HepG2 (cell line): ENCODE results near the gene RSBN1. TPM values are rescaled to one million over a fixed set of nuclear protein-coding genes. Genes with fewer than 3 reads are reported as not detected.

Experiments
- ATAC-seq: fragments of 200-7000 bp; cut with Tn5 transposase; 3 replicates; pipeline ENCODE4 v1.9.1; 2020; ENCODE audit warnings: mild to moderate bottlenecking, moderate library complexity
- BruUV-seq: library from RNA; stranded (reverse); fragments of 400-500 nt; replicated peaks from 2 replicates; lab custom pipeline; 2021; lab: Mats Ljungman, UMichigan
- CTCF ChIA-PET: fragments of 300-600 bp; formaldehyde crosslinking; extraction: SDS; loops from one replicate; lab custom pipeline; 2021; ENCODE audit warnings: low total read pairs, inconsistent platforms, low intra/inter-chr PET ratio; lab: Yijun Ruan, JAX
- POLR2A ChIA-PET: fragments of 350-600 bp; sonication (Branson Sonifier 250); formaldehyde crosslinking; loops from one replicate; lab custom pipeline; 2020; ENCODE audit warnings: antibody characterized with exemption, inconsistent platforms; lab: Yijun Ruan, JAX
- DNase-seq: peaks from one replicate; pipeline ENCODE4 v3.0.0-alpha.2; 2015; ENCODE audit warnings: low spot score
- FAIRE-seq: peaks from 3 replicates; lab custom pipeline; 2011; peaks lifted over from hg19 to GRCh38; lab: Jason Lieb, UNC
- H2AFZ ChIP-seq: one replicate; pipeline ENCODE4 v1.6.1; 2011; ENCODE audit warnings: low read length, inconsistent platforms
- H3K27ac ChIP-seq: fragments of 300-600 bp; 3 replicates; pipeline ENCODE4 v1.8.0; 2011; ENCODE audit warnings: mixed run types, mild to moderate bottlenecking, mixed read lengths, low read length, inconsistent platforms; ENCODE audit not compliant: insufficient read depth; ENCODE audit errors: extremely low read length
- H3K27me3 ChIP-seq, 2 experiments: fragments of 200-600 bp in 1 of 2; 2 replicates in 1 of 2; 3 replicates in 1 of 2; pipeline versions ENCODE4 v1.6.0 to v1.8.0; 2011; ENCODE audit warnings: low read length in 2 of 2, mild to moderate bottlenecking in 2 of 2, moderate library complexity in 2 of 2, inconsistent platforms in 1 of 2; ENCODE audit not compliant: insufficient read depth in 2 of 2, control insufficient read depth in 1 of 2
- H3K36me3 ChIP-seq, 2 experiments: fragments of 200-600 bp in 1 of 2; replicated peaks in 1 of 2; 2 replicates in 1 of 2; 3 replicates in 1 of 2; pipeline versions ENCODE4 v1.5.1 to v1.8.0; 2011; ENCODE audit warnings: low read length in 2 of 2, inconsistent platforms in 1 of 2; ENCODE audit not compliant: insufficient read depth in 2 of 2, control insufficient read depth in 1 of 2
- H3K4me1 ChIP-seq: 2 replicates; pipeline ENCODE4 v1.5.1; 2012; ENCODE audit warnings: low read length, inconsistent platforms; ENCODE audit not compliant: insufficient read depth
- H3K4me2 ChIP-seq: 2 replicates; pipeline ENCODE4 v1.6.0; 2011; ENCODE audit warnings: low read depth, low read length, inconsistent platforms
- H3K4me3 ChIP-seq, 3 experiments: fragments of 200-600 bp in 1 of 3; sonication (generic), shearing (Covaris generic) in 1 of 3; replicated peaks in 1 of 3; 2 replicates each; pipeline ENCODE4 v1.5.1; 2011 to 2016; ENCODE audit warnings: low read length in 3 of 3, inconsistent platforms in 2 of 3, low read depth in 2 of 3, mild to moderate bottlenecking in 2 of 3, control low read depth in 1 of 3, mixed read lengths in 1 of 3; ENCODE audit not compliant: insufficient read depth in 1 of 3
- H3K79me2 ChIP-seq: one replicate; pipeline ENCODE4 v1.6.1; 2011; ENCODE audit warnings: low read length, inconsistent platforms; ENCODE audit not compliant: insufficient read depth
- H3K9ac ChIP-seq: 2 replicates; pipeline ENCODE4 v1.6.0; 2011; ENCODE audit warnings: mild to moderate bottlenecking, low read depth, low read length, inconsistent platforms; ENCODE audit not compliant: insufficient read depth
- H3K9me3 ChIP-seq: 2 replicates; pipeline ENCODE4 v1.5.1; 2012; ENCODE audit warnings: mild to moderate bottlenecking, low read length
- H4K20me1 ChIP-seq: 2 replicates; pipeline ENCODE4 v1.6.0; 2011; ENCODE audit warnings: inconsistent platforms, mild to moderate bottlenecking, low read length, moderate library complexity; ENCODE audit not compliant: insufficient read depth
- CREB1 ChIP-seq, 2 experiments: fragments of 450-650 bp in 1 of 2; IDR thresholded peaks; 2 replicates each; pipeline ENCODE4 v1.6.1; 2016 to 2017; ENCODE audit warnings: control low read depth in 1 of 2, mild to moderate bottlenecking in 1 of 2, missing compliant biosample characterization in 1 of 2, missing genetic modification characterization in 1 of 2
- GABPB1 ChIP-seq: IDR thresholded peaks from 2 replicates; pipeline ENCODE4 v1.6.1; 2016; ENCODE audit warnings: mild to moderate bottlenecking, missing genetic modification reagents, moderate library complexity, missing compliant biosample characterization
- HOXA3 ChIP-seq: sonication (generic); formaldehyde crosslinking; IDR thresholded peaks from 2 replicates; pipeline ENCODE4 v1.5.0; 2020; ENCODE audit warnings: missing genetic modification reagents
- KLF12 ChIP-seq: sonication (generic); formaldehyde crosslinking; IDR thresholded peaks from 2 replicates; pipeline ENCODE4 v1.4.0; 2020; ENCODE audit warnings: missing genetic modification reagents, borderline replicate concordance
- MAFF ChIP-seq: IDR thresholded peaks from 2 replicates; pipeline ENCODE4 v1.6.1; 2011; ENCODE audit warnings: low read depth, low read length, improper control_type of control experiment
- MEF2D ChIP-seq: sonication (generic); formaldehyde crosslinking; IDR thresholded peaks from 2 replicates; pipeline ENCODE4 v1.5.1; 2020; ENCODE audit warnings: mild to moderate bottlenecking, missing genetic modification reagents
- MLLT10 ChIP-seq: sonication (generic); formaldehyde crosslinking; IDR thresholded peaks from 2 replicates; pipeline ENCODE4 v1.4.0; 2020; ENCODE audit warnings: missing genetic modification reagents
- RFXAP ChIP-seq: sonication (generic); formaldehyde crosslinking; IDR thresholded peaks from 2 replicates; pipeline ENCODE4 v1.4.0; 2020; ENCODE audit warnings: missing genetic modification reagents, borderline replicate concordance
- TBL1XR1 ChIP-seq: fragments of 150-350 bp; IDR thresholded peaks from 2 replicates; pipeline ENCODE4 v1.6.1; 2014; ENCODE audit warnings: borderline replicate concordance, low read length; ENCODE audit not compliant: partially characterized antibody
- ZNF121 ChIP-seq: sonication (generic); formaldehyde crosslinking; IDR thresholded peaks from 2 replicates; pipeline ENCODE4 v1.5.0; 2020; ENCODE audit warnings: mild to moderate bottlenecking, missing genetic modification reagents
- ZNF232 ChIP-seq: sonication (generic); formaldehyde crosslinking; IDR thresholded peaks from 2 replicates; pipeline ENCODE4 v1.4.0; 2020; ENCODE audit warnings: missing genetic modification reagents, borderline replicate concordance
- ZNF354B ChIP-seq: sonication (generic); formaldehyde crosslinking; IDR thresholded peaks from 2 replicates; pipeline ENCODE4 v1.8.0; 2022; ENCODE audit warnings: mild to moderate bottlenecking, missing genetic modification reagents
- ZSCAN20 ChIP-seq: sonication (generic); formaldehyde crosslinking; IDR thresholded peaks from 2 replicates; pipeline ENCODE4 v1.4.0; 2020; ENCODE audit warnings: missing genetic modification reagents, mild to moderate bottlenecking, borderline replicate concordance
- WGBS: methylation state at CpG from one replicate; pipeline ENCODE4 v1.1.6; 2017; ENCODE audit warnings: low lambda C conversion rate; 5-methylcytosine and 5-hydroxymethylcytosine counted together
- in situ Hi-C: cut with HindIII; loops from 2 replicates; pipeline ENCODE4 v1.10.0; 2017; ENCODE audit warnings: low pct_unique_long_range_greater_than_20kb; ENCODE audit not compliant: extremely low pct_ligation_motif_present
- intact Hi-C: fragments of 100-400 bp; cut with micrococcal nuclease; formaldehyde crosslinking; loops from one replicate; pipeline ENCODE4 v1.10.0; 2022; ENCODE audit not compliant: unreplicated experiment
- polyA plus RNA-seq, 8 experiments: library from polyadenylated mRNA; depleted of rRNA in 3 of 8; stranded (reverse) in 7 of 8; unstranded in 1 of 8; fragments of >200 nt; fragmentation: Illumina TruSeq in 4 of 8; extraction: Trizol in 4 of 8; gene quantifications; 2 replicates each; pipeline versions ENCODE4 v1.2.1 to v1.2.3, GENCODE V29; 2011 to 2016; ENCODE audit warnings: low read depth in 4 of 8, missing spikeins in 1 of 8, mixed read lengths in 1 of 8; ENCODE audit not compliant: insufficient read depth in 1 of 8
- total RNA-seq, 5 experiments: library from RNA; depleted of rRNA; stranded (reverse); fragments of >200 nt; fragmentation: Illumina TruSeq; extraction: Trizol; gene quantifications; 2 replicates each; pipeline ENCODE4 v1.2.3, GENCODE V29; 2016; ENCODE audit warnings: low read depth in 1 of 5
- TF ChIP-seq, protein P1 (sequence below): sonication (generic); formaldehyde crosslinking; conservative IDR thresholded peaks from 2 replicates; pipeline ENCODE4 v1.4.0; 2020; ENCODE audit warnings: missing genetic modification reagents
- TF ChIP-seq, protein P2 (sequence below): sonication (generic); formaldehyde crosslinking; IDR thresholded peaks from 2 replicates; pipeline ENCODE4 v1.5.0; 2020; ENCODE audit warnings: mild to moderate bottlenecking, low read depth, missing genetic modification reagents, borderline replicate concordance
- TF ChIP-seq, protein P3 (sequence below): sonication (generic); formaldehyde crosslinking; IDR thresholded peaks from 2 replicates; pipeline ENCODE4 v1.8.0; 2022; ENCODE audit warnings: missing genetic modification reagents, mild to moderate bottlenecking, borderline replicate concordance

The RSBN1 gene
- total and polyA plus RNA-seq, 2 of the 13 experiments (the other 11 are each of a cell fraction or from before 2014, with no cell fraction given), result 8.3 to 10.4 TPM

DNA sequence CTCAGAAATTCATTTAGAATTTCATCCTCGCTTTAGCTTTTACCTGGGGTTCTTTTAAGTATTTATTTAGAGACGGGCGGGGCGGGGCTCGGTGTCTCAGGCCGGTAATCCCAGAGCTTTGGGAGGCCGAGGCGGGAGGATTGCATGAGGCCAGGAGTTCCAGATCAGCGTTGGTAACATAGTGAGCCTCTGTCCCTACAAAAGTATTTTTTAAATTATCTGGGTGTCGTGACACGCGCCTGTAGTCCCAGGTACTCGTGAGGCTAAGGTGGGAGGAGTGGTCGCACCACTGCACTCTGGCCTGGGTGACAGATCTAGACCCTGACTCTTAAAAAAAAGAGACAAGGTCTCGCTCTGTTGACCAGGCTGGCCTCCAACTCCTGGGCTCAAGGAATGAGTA, 942 bp upstream of the RSBN1 start:
- no peaks in the 10 kb centered on the region for H3K9me3 ChIP-seq
- DNase-seq, result no peak
- H3K4me3 ChIP-seq, result no peak overlapping the region
- no peak for TF ChIP-seq HOXA3 (CRISPR knock-in tag)
- no peak for TF ChIP-seq MAFF
- TF ChIP-seq MEF2D (CRISPR knock-in tag), result no peak
- TF ChIP-seq, protein P1, sequence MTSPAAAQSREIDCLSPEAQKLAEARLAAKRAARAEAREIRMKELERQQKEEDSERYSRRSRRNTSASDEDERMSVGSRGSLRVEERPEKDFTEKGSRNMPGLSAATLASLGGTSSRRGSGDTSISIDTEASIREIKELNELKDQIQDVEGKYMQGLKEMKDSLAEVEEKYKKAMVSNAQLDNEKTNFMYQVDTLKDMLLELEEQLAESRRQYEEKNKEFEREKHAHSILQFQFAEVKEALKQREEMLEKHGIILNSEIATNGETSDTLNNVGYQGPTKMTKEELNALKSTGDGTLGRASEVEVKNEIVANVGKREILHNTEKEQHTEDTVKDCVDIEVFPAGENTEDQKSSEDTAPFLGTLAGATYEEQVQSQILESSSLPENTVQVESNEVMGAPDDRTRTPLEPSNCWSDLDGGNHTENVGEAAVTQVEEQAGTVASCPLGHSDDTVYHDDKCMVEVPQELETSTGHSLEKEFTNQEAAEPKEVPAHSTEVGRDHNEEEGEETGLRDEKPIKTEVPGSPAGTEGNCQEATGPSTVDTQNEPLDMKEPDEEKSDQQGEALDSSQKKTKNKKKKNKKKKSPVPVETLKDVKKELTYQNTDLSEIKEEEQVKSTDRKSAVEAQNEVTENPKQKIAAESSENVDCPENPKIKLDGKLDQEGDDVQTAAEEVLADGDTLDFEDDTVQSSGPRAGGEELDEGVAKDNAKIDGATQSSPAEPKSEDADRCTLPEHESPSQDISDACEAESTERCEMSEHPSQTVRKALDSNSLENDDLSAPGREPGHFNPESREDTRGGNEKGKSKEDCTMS (CRISPR knock-in tag), result no peak
- TF ChIP-seq GABPB1 (CRISPR knock-in tag), result no peak
- no peak for TF ChIP-seq ZNF121 (CRISPR knock-in tag)
- TF ChIP-seq, protein P2, sequence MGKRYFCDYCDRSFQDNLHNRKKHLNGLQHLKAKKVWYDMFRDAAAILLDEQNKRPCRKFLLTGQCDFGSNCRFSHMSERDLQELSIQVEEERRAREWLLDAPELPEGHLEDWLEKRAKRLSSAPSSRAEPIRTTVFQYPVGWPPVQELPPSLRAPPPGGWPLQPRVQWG, result no peak
- TF ChIP-seq RFXAP (CRISPR knock-in tag), result no peak
- TF ChIP-seq KLF12 (CRISPR knock-in tag), result no peak
- no peak for TF ChIP-seq ZNF232 (CRISPR knock-in tag)
- TF ChIP-seq TBL1XR1, result no peak
- no peak for TF ChIP-seq MLLT10 (CRISPR knock-in tag)
- TF ChIP-seq, protein P3, sequence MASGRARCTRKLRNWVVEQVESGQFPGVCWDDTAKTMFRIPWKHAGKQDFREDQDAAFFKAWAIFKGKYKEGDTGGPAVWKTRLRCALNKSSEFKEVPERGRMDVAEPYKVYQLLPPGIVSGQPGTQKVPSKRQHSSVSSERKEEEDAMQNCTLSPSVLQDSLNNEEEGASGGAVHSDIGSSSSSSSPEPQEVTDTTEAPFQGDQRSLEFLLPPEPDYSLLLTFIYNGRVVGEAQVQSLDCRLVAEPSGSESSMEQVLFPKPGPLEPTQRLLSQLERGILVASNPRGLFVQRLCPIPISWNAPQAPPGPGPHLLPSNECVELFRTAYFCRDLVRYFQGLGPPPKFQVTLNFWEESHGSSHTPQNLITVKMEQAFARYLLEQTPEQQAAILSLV (CRISPR knock-in tag), result no peak
- no peak for TF ChIP-seq ZNF354B (CRISPR knock-in tag)
- TF ChIP-seq CREB1 (IDR thresholded peaks at IDR 0.05), result no peak
- TF ChIP-seq CREB1 (CRISPR knock-in tag; IDR thresholded peaks at IDR 0.05), result no peak
- TF ChIP-seq ZSCAN20, result no peak
- TF ChIP-seq, all 625 proteins: peak for 0
- Histone ChIP-seq H3K79me2 (peaks cover 38% of the 10 kb centered on the region), H3K4me1 (peaks cover 28% of the 10 kb centered on the region), H3K4me2 (no peak overlapping the region), H3K27me3 (no peaks in the 10 kb centered on the region; a peak in 1 of 5 replicates), H4K20me1 (peaks cover 24% of the 10 kb centered on the region), H3K27ac (no peak overlapping the region), H2AFZ (no peak overlapping the region), H3K9ac (no peak overlapping the region), H3K36me3 (0 out of 5 replicates have a peak, but pooled peaks cover 0 to 4% of the 10 kb centered on the region in 2 experiments)
- intact Hi-C loops, result no loop called here
- WGBS, result 94% methylated on average over 15 of the region's 15 CpGs
- ChIA-PET POLR2A (interaction anchor here (0.5 kb wide), 1 partner anchor 860 kb away, joined by 3 read pairs; no protein-coding TSS in a partner anchor), CTCF (no interaction called here)
- BruUV-seq, result no TSS peak
- FAIRE-seq (no peak), ATAC-seq (no peak)
- in situ Hi-C loops, result no loop called here
